Neuron (in vitro differentiated cells): Measurements from ENCODE around the gene SPNS2.

Experiments
- H2AFZ ChIP-seq: one replicate; pipeline ENCODE4 v1.6.1; 2013; ENCODE audit warnings: low read depth, mild to moderate bottlenecking, inconsistent platforms, low read length, moderate library complexity
- H3K27me3 ChIP-seq: one replicate; pipeline ENCODE4 v1.6.1; 2013; ENCODE audit warnings: low read length; ENCODE audit not compliant: insufficient read depth
- H3K36me3 ChIP-seq: one replicate; pipeline ENCODE4 v1.6.1; 2013; ENCODE audit warnings: low read length; ENCODE audit not compliant: insufficient read depth
- H3K4me1 ChIP-seq: one replicate; pipeline ENCODE4 v1.6.1; 2013; ENCODE audit warnings: low read length; ENCODE audit not compliant: insufficient read depth
- H3K4me3 ChIP-seq: 2 replicates; pipeline ENCODE4 v1.5.1; 2013; ENCODE audit warnings: mild to moderate bottlenecking, low read length, moderate library complexity
- H3K9me3 ChIP-seq: one replicate; pipeline ENCODE4 v1.6.1; 2013; ENCODE audit warnings: low read length

Gene SPNS2

GRCh38 chr17:4535667-4536258, 37.1 kb downstream of the SPNS2 start:
- peaks cover 23% of the 10 kb centered on the region for H3K36me3 ChIP-seq
- no peak overlapping the region for H3K4me3 ChIP-seq
- H3K9me3 ChIP-seq: no peaks in the 10 kb centered on the region
- peaks cover 13% of the 10 kb centered on the region for H3K4me1 ChIP-seq
- peaks cover 2% of the 10 kb centered on the region for H3K27me3 ChIP-seq
- no peak overlapping the region for H2AFZ ChIP-seq

- Histone ChIP-seq H3K9me3 (no peaks in the 10 kb centered on the region), H3K4me3 (no peak overlapping the region), H3K4me1 (peaks cover 13% of the 10 kb centered on the region), H3K27me3 (peaks cover 2% of the 10 kb centered on the region), H3K36me3 (peaks cover 25% of the 10 kb centered on the region), H2AFZ (no peak overlapping the region)
Measured at GRCh38 chr17:4536259-4536741, 37.6 kb downstream of the SPNS2 start.

GRCh38 chr17:4536742-4537411, 38.2 kb downstream of the SPNS2 start:
- H3K4me3 ChIP-seq: no peak overlapping the region
- no peak overlapping the region for H2AFZ ChIP-seq
- H3K4me1 ChIP-seq: peaks cover 13% of the 10 kb centered on the region
- H3K9me3 ChIP-seq: no peaks in the 10 kb centered on the region
- H3K36me3 ChIP-seq: peaks cover 30% of the 10 kb centered on the region
- peaks cover 2% of the 10 kb centered on the region for H3K27me3 ChIP-seq

GRCh38 chr17:4537451-4538235, 39.0 kb downstream of the SPNS2 start:
- no peaks in the 10 kb centered on the region for H3K9me3 ChIP-seq
- H2AFZ ChIP-seq: no peak overlapping the region
- peaks cover 37% of the 10 kb centered on the region for H3K36me3 ChIP-seq
- H3K27me3 ChIP-seq: no peaks in the 10 kb centered on the region
- H3K4me1 ChIP-seq: peaks cover 13% of the 10 kb centered on the region
- H3K4me3 ChIP-seq: no peak overlapping the region

- Histone ChIP-seq H3K9me3 (no peaks in the 10 kb centered on the region), H3K27me3 (no peaks in the 10 kb centered on the region), H2AFZ (no peak overlapping the region), H3K4me3 (no peak overlapping the region), H3K36me3 (peaks cover 42% of the 10 kb centered on the region), H3K4me1 (peaks cover 12% of the 10 kb centered on the region)
Measured at GRCh38 chr17:4538236-4539002, 39.7 kb downstream of the SPNS2 start.

- H2AFZ ChIP-seq: no peak overlapping the region
- no peak overlapping the region for H3K4me3 ChIP-seq
- no peaks in the 10 kb centered on the region for H3K9me3 ChIP-seq
- H3K27me3 ChIP-seq: no peaks in the 10 kb centered on the region
- peaks cover 6% of the 10 kb centered on the region for H3K4me1 ChIP-seq
- H3K36me3 ChIP-seq: peaks cover 45% of the 10 kb centered on the region
Measured at GRCh38 chr17:4539025-4539424, 40.3 kb downstream of the SPNS2 start.

- Histone ChIP-seq H3K9me3 (no peaks in the 10 kb centered on the region), H3K36me3 (peaks cover 45% of the 10 kb centered on the region), H3K27me3 (no peaks in the 10 kb centered on the region), H3K4me1 (no peaks in the 10 kb centered on the region), H3K4me3 (no peak overlapping the region), H2AFZ (no peak overlapping the region)
Measured at GRCh38 chr17:4539576-4540223, 41.0 kb downstream of the SPNS2 start.

GRCh38 chr17:4540224-4540651, 41.6 kb downstream of the SPNS2 start:
- no peak overlapping the region for H3K4me3 ChIP-seq
- peaks cover 45% of the 10 kb centered on the region for H3K36me3 ChIP-seq
- no peaks in the 10 kb centered on the region for H3K4me1 ChIP-seq
- H3K27me3 ChIP-seq: no peaks in the 10 kb centered on the region
- H2AFZ ChIP-seq: no peak overlapping the region
- no peaks in the 10 kb centered on the region for H3K9me3 ChIP-seq

GRCh38 chr17:4540687-4541327, 42.1 kb downstream of the SPNS2 start:
- Histone ChIP-seq H3K4me1 (no peaks in the 10 kb centered on the region), H3K9me3 (no peaks in the 10 kb centered on the region), H2AFZ (no peak overlapping the region), H3K4me3 (no peak overlapping the region), H3K27me3 (no peaks in the 10 kb centered on the region), H3K36me3 (peaks cover 48% of the 10 kb centered on the region)

GRCh38 chr17:4541328-4542002, 42.8 kb downstream of the SPNS2 start:
- H2AFZ ChIP-seq: no peak overlapping the region
- no peaks in the 10 kb centered on the region for H3K27me3 ChIP-seq
- peaks cover 50% of the 10 kb centered on the region for H3K36me3 ChIP-seq
- H3K4me3 ChIP-seq: no peak overlapping the region
- no peaks in the 10 kb centered on the region for H3K9me3 ChIP-seq
- H3K4me1 ChIP-seq: no peaks in the 10 kb centered on the region

GRCh38 chr17:4542003-4542725, 43.5 kb downstream of the SPNS2 start:
- Histone ChIP-seq H3K4me3 (no peak overlapping the region), H2AFZ (no peak overlapping the region), H3K36me3 (peaks cover 53% of the 10 kb centered on the region), H3K27me3 (no peaks in the 10 kb centered on the region), H3K9me3 (no peaks in the 10 kb centered on the region), H3K4me1 (no peaks in the 10 kb centered on the region)
